HepG2 (cell line): ENCODE results near the gene CENATAC. TPM values are rescaled to one million over a fixed set of nuclear protein-coding genes. Genes with fewer than 3 reads are reported as not detected.

Experiments
- ATAC-seq: fragments of 200-7000 bp; cut with Tn5 transposase; 3 replicates; pipeline ENCODE4 v1.9.1; 2020; ENCODE audit warnings: mild to moderate bottlenecking, moderate library complexity
- BruUV-seq: library from RNA; stranded (reverse); fragments of 400-500 nt; replicated peaks from 2 replicates; lab custom pipeline; 2021; lab: Mats Ljungman, UMichigan
- CTCF ChIA-PET: fragments of 300-600 bp; formaldehyde crosslinking; extraction: SDS; loops from one replicate; lab custom pipeline; 2021; ENCODE audit warnings: low total read pairs, inconsistent platforms, low intra/inter-chr PET ratio; lab: Yijun Ruan, JAX
- POLR2A ChIA-PET: fragments of 350-600 bp; sonication (Branson Sonifier 250); formaldehyde crosslinking; loops from one replicate; lab custom pipeline; 2020; ENCODE audit warnings: antibody characterized with exemption, inconsistent platforms; lab: Yijun Ruan, JAX
- DNase-seq: peaks from one replicate; pipeline ENCODE4 v3.0.0-alpha.2; 2015; ENCODE audit warnings: low spot score
- FAIRE-seq: peaks from 3 replicates; lab custom pipeline; 2011; peaks lifted over from hg19 to GRCh38; lab: Jason Lieb, UNC
- H2AFZ ChIP-seq: one replicate; pipeline ENCODE4 v1.6.1; 2011; ENCODE audit warnings: low read length, inconsistent platforms
- H3K27ac ChIP-seq: fragments of 300-600 bp; 3 replicates; pipeline ENCODE4 v1.8.0; 2011; ENCODE audit warnings: mixed run types, mild to moderate bottlenecking, mixed read lengths, low read length, inconsistent platforms; ENCODE audit not compliant: insufficient read depth; ENCODE audit errors: extremely low read length
- H3K27me3 ChIP-seq, 2 experiments: fragments of 200-600 bp in 1 of 2; 2 replicates in 1 of 2; 3 replicates in 1 of 2; pipeline versions ENCODE4 v1.6.0 to v1.8.0; 2011; ENCODE audit warnings: low read length in 2 of 2, mild to moderate bottlenecking in 2 of 2, moderate library complexity in 2 of 2, inconsistent platforms in 1 of 2; ENCODE audit not compliant: insufficient read depth in 2 of 2, control insufficient read depth in 1 of 2
- H3K36me3 ChIP-seq, 2 experiments: fragments of 200-600 bp in 1 of 2; replicated peaks in 1 of 2; 2 replicates in 1 of 2; 3 replicates in 1 of 2; pipeline versions ENCODE4 v1.5.1 to v1.8.0; 2011; ENCODE audit warnings: low read length in 2 of 2, inconsistent platforms in 1 of 2; ENCODE audit not compliant: insufficient read depth in 2 of 2, control insufficient read depth in 1 of 2
- H3K4me1 ChIP-seq: 2 replicates; pipeline ENCODE4 v1.5.1; 2012; ENCODE audit warnings: low read length, inconsistent platforms; ENCODE audit not compliant: insufficient read depth
- H3K4me2 ChIP-seq: 2 replicates; pipeline ENCODE4 v1.6.0; 2011; ENCODE audit warnings: low read depth, low read length, inconsistent platforms
- H3K4me3 ChIP-seq, 3 experiments: fragments of 200-600 bp in 1 of 3; sonication (generic), shearing (Covaris generic) in 1 of 3; replicated peaks in 1 of 3; 2 replicates each; pipeline ENCODE4 v1.5.1; 2011 to 2016; ENCODE audit warnings: low read length in 3 of 3, inconsistent platforms in 2 of 3, low read depth in 2 of 3, mild to moderate bottlenecking in 2 of 3, control low read depth in 1 of 3, mixed read lengths in 1 of 3; ENCODE audit not compliant: insufficient read depth in 1 of 3
- H3K79me2 ChIP-seq: one replicate; pipeline ENCODE4 v1.6.1; 2011; ENCODE audit warnings: low read length, inconsistent platforms; ENCODE audit not compliant: insufficient read depth
- H3K9ac ChIP-seq: 2 replicates; pipeline ENCODE4 v1.6.0; 2011; ENCODE audit warnings: mild to moderate bottlenecking, low read depth, low read length, inconsistent platforms; ENCODE audit not compliant: insufficient read depth
- H3K9me3 ChIP-seq: 2 replicates; pipeline ENCODE4 v1.5.1; 2012; ENCODE audit warnings: mild to moderate bottlenecking, low read length
- H4K20me1 ChIP-seq: 2 replicates; pipeline ENCODE4 v1.6.0; 2011; ENCODE audit warnings: inconsistent platforms, mild to moderate bottlenecking, low read length, moderate library complexity; ENCODE audit not compliant: insufficient read depth
- CCAR2 ChIP-seq: fragments of 200-400 bp; formaldehyde crosslinking; optimal IDR thresholded peaks from 2 replicates; pipeline ENCODE3; 2018; ENCODE audit warnings: low read depth, mild to moderate bottlenecking, low read length, moderate library complexity
- KAT7 ChIP-seq: IDR thresholded peaks from 2 replicates; pipeline ENCODE4 v1.6.1; 2018; ENCODE audit warnings: borderline replicate concordance, missing compliant biosample characterization
- PPARG ChIP-seq: conservative IDR thresholded peaks from 2 replicates; pipeline ENCODE4 v1.6.1; 2016; ENCODE audit warnings: missing biosample characterization, missing genetic modification reagents
- SMARCE1 ChIP-seq: fragments of 450-650 bp; IDR thresholded peaks from 2 replicates; pipeline ENCODE4 v1.6.1; 2017; ENCODE audit warnings: borderline replicate concordance
- ZBED4 ChIP-seq: sonication (generic); formaldehyde crosslinking; IDR thresholded peaks from 2 replicates; pipeline ENCODE4 v1.4.0; 2020; ENCODE audit warnings: missing genetic modification reagents, borderline replicate concordance
- ZBTB26 ChIP-seq: IDR thresholded peaks from 2 replicates; pipeline ENCODE4 v1.6.1; 2016; ENCODE audit warnings: missing compliant biosample characterization, missing genetic modification reagents, borderline replicate concordance
- ZNF75D ChIP-seq: sonication (generic); formaldehyde crosslinking; IDR thresholded peaks from 2 replicates; pipeline ENCODE4 v1.8.1; 2023; ENCODE audit warnings: missing genetic modification reagents, mild to moderate bottlenecking, borderline replicate concordance
- WGBS: methylation state at CpG from one replicate; pipeline ENCODE4 v1.1.6; 2017; ENCODE audit warnings: low lambda C conversion rate; 5-methylcytosine and 5-hydroxymethylcytosine counted together
- in situ Hi-C: cut with HindIII; loops from 2 replicates; pipeline ENCODE4 v1.10.0; 2017; ENCODE audit warnings: low pct_unique_long_range_greater_than_20kb; ENCODE audit not compliant: extremely low pct_ligation_motif_present
- intact Hi-C: fragments of 100-400 bp; cut with micrococcal nuclease; formaldehyde crosslinking; loops from one replicate; pipeline ENCODE4 v1.10.0; 2022; ENCODE audit not compliant: unreplicated experiment
- polyA plus RNA-seq, 8 experiments: library from polyadenylated mRNA; depleted of rRNA in 3 of 8; stranded (reverse) in 7 of 8; unstranded in 1 of 8; fragments of >200 nt; fragmentation: Illumina TruSeq in 4 of 8; extraction: Trizol in 4 of 8; gene quantifications; 2 replicates each; pipeline versions ENCODE4 v1.2.1 to v1.2.3, GENCODE V29; 2011 to 2016; ENCODE audit warnings: low read depth in 4 of 8, missing spikeins in 1 of 8, mixed read lengths in 1 of 8; ENCODE audit not compliant: insufficient read depth in 1 of 8
- total RNA-seq, 5 experiments: library from RNA; depleted of rRNA; stranded (reverse); fragments of >200 nt; fragmentation: Illumina TruSeq; extraction: Trizol; gene quantifications; 2 replicates each; pipeline ENCODE4 v1.2.3, GENCODE V29; 2016; ENCODE audit warnings: low read depth in 1 of 5
- TF ChIP-seq, protein P1 (sequence below): sonication (generic); formaldehyde crosslinking; IDR thresholded peaks from 2 replicates; pipeline ENCODE4 v1.5.0; 2020; ENCODE audit warnings: missing genetic modification reagents
- TF ChIP-seq, protein P2 (sequence below): sonication (generic); formaldehyde crosslinking; IDR thresholded peaks from 2 replicates; pipeline ENCODE4 v1.4.0; 2020; ENCODE audit warnings: missing genetic modification reagents

The CENATAC gene
- total and polyA plus RNA-seq, 2 of the 13 experiments (the other 11 are each of a cell fraction or from before 2014, with no cell fraction given), result 21.7 to 25.0 TPM

DNA sequence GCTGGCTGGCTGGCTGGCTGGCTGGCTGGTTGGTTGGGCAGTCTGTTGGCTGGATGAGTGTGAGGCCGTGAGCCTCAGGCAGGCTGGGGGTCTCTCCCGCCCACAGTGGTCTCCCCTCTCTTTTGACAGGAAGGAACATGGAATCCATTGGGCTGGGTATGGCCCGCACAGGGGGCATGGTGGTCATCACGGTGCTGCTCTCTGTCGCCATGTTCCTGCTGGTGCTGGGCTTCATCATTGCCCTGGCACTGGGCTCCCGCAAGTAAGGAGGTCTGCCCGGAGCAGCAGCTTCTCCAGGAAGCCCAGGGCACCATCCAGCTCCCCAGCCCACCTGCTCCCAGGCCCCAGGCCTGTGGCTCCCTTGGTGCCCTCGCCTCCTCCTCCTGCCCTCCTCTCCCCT, 40.0 kb upstream of the CENATAC start (continued):
- TF ChIP-seq ZNF75D (CRISPR knock-in tag) (no peak), ZBED4 (CRISPR knock-in tag) (no peak), ZBTB26 (no peak), KAT7 (no peak)
- TF ChIP-seq, protein P1, sequence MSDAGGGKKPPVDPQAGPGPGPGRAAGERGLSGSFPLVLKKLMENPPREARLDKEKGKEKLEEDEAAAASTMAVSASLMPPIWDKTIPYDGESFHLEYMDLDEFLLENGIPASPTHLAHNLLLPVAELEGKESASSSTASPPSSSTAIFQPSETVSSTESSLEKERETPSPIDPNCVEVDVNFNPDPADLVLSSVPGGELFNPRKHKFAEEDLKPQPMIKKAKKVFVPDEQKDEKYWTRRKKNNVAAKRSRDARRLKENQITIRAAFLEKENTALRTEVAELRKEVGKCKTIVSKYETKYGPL (CRISPR knock-in tag), result no peak

DNA sequence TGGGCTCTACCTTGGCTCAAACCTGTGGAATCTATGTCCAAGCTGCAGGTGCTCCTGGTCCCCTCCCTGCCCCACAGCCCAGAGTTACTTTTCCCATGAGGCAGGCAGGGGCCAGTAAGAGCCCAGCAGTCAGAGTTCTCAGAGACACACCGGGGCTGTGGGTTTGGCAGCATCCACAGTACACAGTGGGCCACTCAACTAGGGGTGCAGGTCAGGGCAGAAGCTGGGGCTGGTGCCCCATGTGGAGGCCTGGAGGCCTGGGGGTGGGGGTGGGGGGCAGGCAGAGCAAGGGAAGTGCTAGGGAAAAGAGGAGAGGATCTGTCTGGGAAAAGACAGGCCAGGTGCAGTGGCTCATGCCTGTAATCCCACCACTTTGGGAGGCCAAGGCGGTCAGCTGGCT, 39.4 kb upstream of the CENATAC start:
- ATAC-seq (no peak), DNase-seq (no peak), FAIRE-seq (no peak)
- H3K4me2 ChIP-seq, result no peak overlapping the region
- BruUV-seq, result no TSS peak
- no peak overlapping the region for H3K27ac ChIP-seq
- no peak overlapping the region for H3K4me3 ChIP-seq
- intact Hi-C loops, result no loop called here
- no peaks in the 10 kb centered on the region for H3K36me3 ChIP-seq
- H3K79me2 ChIP-seq, result no peaks in the 10 kb centered on the region
- H3K9ac ChIP-seq, result no peak overlapping the region
- no peak overlapping the region for H2AFZ ChIP-seq
- H3K9me3 ChIP-seq, result no peaks in the 10 kb centered on the region
- 6% methylated on average over 2 of the region's 2 CpGs for WGBS
- H3K27me3 ChIP-seq, result peaks cover 2 to 58% of the 10 kb centered on the region in 2 experiments; a peak in 4 of 5 replicates
- no peaks in the 10 kb centered on the region for H4K20me1 ChIP-seq
- in situ Hi-C loops, result loop anchor here (5.0 kb wide), 1 partner anchor 266 kb away; no protein-coding TSS in a partner anchor
- CTCF ChIA-PET, result no interaction called here
- H3K4me1 ChIP-seq, result no peaks in the 10 kb centered on the region; the same call in 1 of the 2 replicates
- POLR2A ChIA-PET, result no interaction called here
- TF ChIP-seq CCAR2 (no peak), SMARCE1 (no peak), PPARG (CRISPR knock-in tag) (no peak)
- TF ChIP-seq, protein P2, sequence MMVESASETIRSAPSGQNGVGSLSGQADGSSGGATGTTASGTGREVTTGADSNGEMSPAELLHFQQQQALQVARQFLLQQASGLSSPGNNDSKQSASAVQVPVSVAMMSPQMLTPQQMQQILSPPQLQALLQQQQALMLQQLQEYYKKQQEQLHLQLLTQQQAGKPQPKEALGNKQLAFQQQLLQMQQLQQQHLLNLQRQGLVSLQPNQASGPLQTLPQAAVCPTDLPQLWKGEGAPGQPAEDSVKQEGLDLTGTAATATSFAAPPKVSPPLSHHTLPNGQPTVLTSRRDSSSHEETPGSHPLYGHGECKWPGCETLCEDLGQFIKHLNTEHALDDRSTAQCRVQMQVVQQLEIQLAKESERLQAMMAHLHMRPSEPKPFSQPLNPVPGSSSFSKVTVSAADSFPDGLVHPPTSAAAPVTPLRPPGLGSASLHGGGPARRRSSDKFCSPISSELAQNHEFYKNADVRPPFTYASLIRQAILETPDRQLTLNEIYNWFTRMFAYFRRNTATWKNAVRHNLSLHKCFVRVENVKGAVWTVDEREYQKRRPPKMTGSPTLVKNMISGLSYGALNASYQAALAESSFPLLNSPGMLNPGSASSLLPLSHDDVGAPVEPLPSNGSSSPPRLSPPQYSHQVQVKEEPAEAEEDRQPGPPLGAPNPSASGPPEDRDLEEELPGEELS, result no peak
